Erythroblast (primary cell): Measurements from ENCODE around the gene ESPN.

Experiments
- GATA1 ChIP-seq: IDR thresholded peaks from 2 replicates; pipeline ENCODE4 v1.6.1; 2011; ENCODE audit warnings: low read depth, mild to moderate bottlenecking, control low read depth, low read length, moderate library complexity
- POLR2A ChIP-seq: IDR thresholded peaks from 2 replicates; pipeline ENCODE4 v1.6.1; 2011; ENCODE audit warnings: mild to moderate bottlenecking, low read length

GRCh38 chr1:6426277-6426971, 1.8 kb downstream of the ESPN start:
- TF ChIP-seq POLR2A (no peak), GATA1 (no peak)
